GM18951 (cell line): ENCODE data around the gene C3orf52.

Experiments
- POLR2A ChIP-seq: IDR thresholded peaks from 4 replicates; pipeline ENCODE4 v1.6.1; 2011; ENCODE audit warnings: mild to moderate bottlenecking; ENCODE audit not compliant: insufficient read length, insufficient read depth; ENCODE audit errors: extremely low read depth
- in situ Hi-C: fragments of 300-500 bp; cut with MboI; formaldehyde crosslinking; loops from one replicate; pipeline ENCODE4 v1.12.0; 2022; ENCODE audit warnings: low sequenced_read_pairs, mixed read lengths, inconsistent platforms; ENCODE audit not compliant: unreplicated experiment

C3orf52 gene

DNA sequence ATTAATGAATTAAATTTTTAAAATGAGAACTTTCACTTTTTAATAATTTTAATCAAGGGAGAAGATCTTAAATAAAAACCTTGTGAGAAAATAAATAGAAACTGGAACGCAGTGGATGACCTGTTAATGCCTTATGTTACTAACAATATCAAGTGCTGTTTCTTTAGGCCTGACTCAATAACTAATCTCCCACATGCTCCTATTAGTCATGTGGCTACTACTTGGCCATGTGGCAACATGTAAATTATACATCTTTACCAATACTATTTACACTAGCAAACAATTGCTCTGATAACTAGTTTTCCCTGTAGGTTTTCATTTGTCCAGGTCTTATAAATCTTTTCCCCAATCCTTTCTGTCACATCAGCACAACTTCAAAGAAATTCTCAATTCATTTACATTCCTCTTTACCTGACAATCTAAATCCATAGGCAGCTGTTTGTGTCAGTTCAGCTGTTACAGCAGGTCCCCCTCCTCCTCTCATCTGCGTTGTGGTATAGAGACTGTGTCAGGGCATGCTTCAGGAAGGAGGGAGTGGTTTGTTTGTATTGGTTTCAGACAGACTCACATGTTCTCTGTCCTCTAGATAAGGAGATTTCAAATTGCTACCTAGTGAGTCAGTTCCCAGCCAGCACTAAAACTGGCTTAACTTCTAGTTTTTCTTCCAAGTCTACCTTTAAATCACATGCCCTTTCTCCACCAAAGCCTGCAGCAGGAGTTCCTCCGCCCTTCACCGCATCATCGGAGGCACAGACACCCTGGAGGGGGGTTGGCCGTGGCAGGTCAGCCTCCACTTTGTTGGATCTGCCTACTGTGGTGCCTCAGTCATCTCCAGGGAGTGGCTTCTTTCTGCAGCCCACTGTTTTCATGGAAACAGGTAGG, 11.3 kb upstream of the C3orf52 start:
- in situ Hi-C loops, result no loop called here

DNA sequence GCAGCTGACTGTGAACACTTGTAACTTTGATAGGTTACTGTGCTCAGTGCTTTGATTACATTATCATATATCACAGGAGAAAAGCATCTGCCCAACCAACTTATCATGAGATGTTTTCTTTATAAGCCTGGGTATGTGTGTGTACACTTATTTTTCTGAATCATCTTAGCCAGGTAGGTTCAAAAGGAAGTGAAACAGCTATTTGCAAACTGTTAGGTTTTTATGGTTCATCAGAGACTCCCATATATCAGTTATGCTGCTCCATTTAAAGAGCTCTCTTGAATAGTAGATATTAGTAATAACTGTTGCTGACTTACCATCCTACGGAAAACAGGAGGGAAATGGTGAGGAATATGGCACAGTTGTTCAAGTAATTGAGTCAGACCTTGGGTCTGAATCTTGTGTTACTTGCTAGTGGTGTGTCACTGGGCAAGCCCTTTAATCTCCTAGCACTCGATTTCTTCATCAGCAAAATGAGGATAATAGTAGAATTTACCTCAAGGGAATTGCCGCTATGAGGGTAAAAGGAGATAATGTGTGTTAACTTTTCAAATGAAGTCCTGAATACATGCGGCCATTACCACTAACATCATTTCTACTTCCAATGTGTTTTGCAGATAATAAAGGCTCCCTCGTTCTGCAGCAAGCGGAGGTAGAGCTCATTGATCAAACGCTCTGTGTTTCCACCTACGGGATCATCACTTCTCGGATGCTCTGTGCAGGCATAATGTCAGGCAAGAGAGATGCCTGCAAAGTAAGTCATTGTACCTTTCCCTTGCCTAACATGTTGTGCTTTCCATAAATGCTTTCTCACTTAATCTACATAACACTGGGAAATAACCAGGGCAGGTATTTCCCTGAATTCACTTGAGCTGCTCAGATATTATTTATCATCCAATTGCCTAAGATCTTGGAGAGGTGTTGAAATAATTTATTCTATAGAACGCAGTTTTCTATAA, 7.8 kb upstream of the C3orf52 start:
- no peak for TF ChIP-seq POLR2A
- in situ Hi-C loops, result no loop called here

More for the DNA sequence above, 11.3 kb upstream of the C3orf52 start:
- no peak for TF ChIP-seq POLR2A

DNA sequence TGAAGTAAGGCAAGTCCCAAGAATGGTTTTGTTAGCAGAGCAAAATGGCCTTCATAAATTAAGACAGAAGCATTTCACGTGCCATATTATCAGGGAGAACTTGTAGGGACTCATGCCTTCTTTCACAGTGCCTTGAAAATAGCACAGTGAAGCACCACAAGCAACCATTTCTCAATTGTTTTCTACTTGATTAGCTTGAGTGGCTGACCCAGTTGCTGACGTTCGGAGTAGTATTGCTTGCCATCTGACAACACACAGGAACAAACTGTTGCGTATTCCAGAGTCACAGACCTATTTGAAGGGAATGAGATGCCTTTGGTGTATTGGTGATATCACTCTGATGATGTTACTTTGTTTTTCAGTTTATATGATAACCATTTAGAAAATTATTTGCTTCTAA, 3.0 kb upstream of the C3orf52 start:
- in situ Hi-C loops, result no loop called here
- no peak for TF ChIP-seq POLR2A

DNA sequence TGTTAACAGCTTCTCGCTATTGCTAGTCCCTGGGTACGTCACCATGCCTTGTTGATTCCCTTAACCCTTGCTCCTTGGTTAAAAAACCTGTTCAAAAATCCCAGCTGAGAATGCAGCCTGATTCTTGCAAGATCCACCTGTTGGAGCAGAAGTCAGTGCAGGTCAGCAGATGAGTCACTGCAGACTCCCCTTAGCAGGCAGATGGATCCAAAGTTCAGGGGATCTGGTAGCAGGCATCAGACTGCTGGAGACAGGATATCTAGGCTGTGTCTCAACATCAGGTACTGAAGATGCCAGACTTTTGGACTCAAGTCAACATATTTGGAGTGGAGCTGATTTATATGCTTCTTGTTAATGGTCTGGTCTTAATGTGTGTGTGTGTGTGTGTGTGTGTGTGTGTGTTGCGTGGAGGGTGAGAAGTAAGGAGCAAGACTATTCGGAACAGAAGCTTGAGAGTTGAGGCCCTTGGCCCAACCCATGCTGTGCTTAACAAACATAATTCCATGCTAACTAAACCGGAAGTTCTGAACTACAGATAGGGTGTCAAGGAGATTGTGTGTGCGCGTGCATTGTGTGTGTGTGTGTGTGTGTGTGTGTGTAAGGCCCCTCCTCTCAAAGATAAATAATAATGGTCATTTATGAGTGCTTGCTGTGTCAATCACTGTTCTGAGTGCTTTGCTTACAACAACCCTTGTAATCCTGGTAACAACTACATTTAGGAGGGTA, 1.0 kb upstream of the C3orf52 start:
- in situ Hi-C loops, result no loop called here
- TF ChIP-seq POLR2A, result no peak

DNA sequence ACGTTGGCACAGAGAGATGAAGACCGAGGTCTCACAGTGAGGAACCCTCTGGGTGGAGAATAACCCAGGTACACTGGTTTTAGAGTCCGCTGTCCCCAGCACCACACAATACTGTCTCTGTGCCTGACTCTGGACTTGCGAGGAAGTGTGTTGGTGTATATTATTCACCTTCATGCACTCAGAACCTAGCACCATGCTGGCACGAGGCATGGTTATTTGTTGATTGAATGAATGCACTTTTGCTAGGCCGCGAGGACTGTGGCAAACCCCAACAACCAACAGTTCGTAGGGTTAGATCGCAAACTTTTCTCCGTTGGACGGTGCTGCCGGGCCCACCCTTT, 484 bp upstream of the C3orf52 start:
- TF ChIP-seq POLR2A, result no peak
- in situ Hi-C loops, result no loop called here

DNA sequence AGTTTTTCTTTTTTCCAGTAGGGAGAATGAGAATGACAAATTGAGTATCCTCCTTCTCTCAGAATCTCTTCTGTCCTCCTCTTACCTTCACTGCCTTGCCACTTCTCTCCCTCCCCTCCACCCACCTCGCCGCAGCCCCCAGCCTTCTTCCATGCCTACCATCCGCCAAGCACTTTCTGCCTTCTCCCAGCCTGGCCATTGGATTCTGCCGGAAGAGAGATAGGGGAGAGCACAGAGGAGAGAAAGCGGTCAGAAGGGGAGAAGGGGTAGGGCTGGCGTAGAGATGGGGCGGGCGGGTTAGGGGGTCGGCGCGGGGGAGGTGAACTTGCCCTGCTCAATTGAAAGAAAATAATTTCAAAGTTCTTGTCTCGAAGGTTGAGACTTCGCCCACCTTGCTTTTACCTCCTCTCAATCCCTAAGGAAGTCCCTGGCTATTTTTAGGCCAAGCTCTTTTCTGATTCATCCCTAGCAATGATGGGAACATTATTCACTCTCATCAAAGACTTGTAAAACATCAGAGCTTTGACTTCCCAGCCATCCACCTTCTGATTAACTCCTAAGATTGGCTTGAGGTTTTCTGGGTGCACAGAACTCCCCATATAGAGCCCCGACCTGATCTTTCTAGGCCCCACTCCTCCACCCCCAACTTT, 811 bp downstream of the C3orf52 start:
- no peak for TF ChIP-seq POLR2A
- in situ Hi-C loops, result no loop called here

DNA sequence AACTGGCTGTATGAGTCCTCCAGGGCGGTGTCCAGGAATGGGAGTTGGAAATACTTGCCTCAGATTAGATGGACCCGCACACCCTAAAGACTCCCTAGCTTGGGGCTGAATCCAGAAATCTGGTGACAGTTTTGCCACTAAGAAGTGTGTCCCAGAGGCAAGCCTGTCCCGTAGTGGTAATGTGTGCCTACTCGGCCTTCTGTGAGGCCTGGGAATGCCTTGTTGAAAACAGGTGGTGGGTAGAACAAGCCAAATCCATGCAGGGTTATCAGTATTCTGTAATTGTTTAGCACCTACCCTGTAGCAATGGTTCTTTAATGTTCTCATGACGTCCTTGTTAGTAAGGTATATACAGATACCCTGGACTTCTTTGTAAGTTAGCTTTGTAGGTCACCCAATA, 1.6 kb downstream of the C3orf52 start:
- in situ Hi-C loops, result no loop called here
- TF ChIP-seq POLR2A, result no peak

DNA sequence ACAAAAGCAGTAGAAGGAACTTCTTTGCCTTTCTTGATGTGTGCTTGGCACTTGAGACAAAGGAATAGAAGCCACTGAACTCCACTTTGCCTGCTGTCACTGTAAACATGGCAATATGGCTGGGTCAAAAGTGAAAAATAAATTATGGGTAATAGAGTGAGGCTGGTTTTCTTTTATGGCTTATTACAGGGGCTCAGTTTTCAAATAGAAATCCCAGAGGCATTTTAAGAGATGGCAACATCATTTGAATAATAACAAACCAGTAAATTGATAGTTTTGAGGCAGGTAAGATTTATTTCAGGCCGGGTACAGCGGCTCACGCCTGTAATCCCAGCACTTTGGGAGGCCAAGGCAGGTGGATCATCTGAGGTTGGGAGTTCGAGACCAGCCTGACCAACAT, 2.8 kb downstream of the C3orf52 start:
- TF ChIP-seq POLR2A, result no peak
- in situ Hi-C loops, result no loop called here

DNA sequence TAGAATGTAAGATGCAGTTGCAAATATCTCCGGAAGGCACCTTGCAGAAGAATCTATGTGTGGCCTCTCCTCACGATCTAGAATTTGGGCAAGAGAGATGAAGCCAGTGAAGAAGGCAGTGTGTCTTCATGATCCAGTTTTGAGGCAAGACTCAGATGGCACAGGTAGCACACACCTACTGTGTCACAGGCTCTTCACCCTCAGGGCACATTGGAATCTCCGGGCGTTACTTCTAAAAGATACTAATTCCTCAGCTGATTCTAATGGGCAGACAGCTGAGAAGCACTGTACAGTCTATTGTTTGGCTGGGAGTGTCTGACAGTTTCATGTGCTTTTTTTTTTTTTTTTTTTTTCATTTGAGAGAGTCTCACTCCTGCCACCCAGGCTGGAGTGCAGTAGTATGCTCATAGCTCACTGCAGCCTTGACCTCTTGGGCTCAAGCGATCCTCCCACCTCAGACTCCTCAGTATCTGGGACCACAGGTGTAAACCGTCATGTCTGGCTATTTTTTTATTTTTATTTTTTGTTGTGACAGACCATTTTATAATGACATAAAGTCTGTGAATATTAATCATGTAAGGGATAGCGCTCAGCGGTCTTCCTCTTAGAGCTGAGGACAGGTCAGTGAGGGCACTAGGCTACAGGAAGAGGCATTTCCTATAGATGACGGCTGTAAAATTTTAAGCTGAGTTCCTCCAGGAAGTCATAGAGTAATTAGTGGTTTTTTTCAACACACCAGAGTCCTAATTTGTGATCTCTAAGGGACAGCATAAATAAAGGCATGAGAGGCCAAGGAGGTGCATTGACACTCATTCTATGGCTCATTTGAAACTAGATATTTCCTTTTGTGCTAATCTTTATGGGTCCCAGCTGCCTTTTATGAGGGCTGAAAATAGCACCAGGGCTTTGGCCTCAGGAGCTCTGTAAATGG, 4.0 kb downstream of the C3orf52 start:
- in situ Hi-C loops, result no loop called here
- no peak for TF ChIP-seq POLR2A

DNA sequence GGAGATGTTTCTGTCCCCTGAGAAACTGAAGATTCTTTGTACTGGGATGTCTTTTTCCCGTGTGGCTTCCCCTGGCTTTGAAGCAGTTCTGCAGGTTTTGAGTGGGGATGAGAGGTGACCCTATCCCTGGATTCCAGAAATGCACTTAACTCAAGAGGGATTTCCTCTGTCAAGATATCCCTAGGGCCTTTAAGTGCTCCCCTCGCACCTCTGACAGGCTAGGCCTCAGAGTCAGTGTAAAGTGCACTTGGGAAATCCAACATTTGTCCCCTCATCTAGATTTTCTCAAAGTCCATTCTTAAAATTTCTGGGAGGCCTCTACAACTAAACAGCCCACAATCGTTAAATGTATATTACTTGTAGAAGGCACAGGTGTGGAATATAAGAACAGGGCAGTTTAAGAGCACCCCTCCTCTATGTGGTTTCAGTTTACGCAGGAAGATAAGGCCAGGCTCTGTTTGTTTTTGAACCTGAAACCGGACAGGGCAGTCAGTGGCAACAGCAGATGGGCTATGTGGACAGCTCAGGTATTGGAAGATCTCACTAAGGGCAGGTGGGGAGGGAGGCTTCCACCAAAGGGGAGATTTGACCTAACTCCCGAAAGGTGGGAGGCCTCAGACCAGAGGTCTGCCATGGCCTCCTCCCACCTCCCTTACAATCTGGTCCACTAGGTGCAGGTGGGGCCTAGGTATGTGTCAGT, 4.8 kb downstream of the C3orf52 start:
- in situ Hi-C loops, result no loop called here
- TF ChIP-seq POLR2A, result no peak

DNA sequence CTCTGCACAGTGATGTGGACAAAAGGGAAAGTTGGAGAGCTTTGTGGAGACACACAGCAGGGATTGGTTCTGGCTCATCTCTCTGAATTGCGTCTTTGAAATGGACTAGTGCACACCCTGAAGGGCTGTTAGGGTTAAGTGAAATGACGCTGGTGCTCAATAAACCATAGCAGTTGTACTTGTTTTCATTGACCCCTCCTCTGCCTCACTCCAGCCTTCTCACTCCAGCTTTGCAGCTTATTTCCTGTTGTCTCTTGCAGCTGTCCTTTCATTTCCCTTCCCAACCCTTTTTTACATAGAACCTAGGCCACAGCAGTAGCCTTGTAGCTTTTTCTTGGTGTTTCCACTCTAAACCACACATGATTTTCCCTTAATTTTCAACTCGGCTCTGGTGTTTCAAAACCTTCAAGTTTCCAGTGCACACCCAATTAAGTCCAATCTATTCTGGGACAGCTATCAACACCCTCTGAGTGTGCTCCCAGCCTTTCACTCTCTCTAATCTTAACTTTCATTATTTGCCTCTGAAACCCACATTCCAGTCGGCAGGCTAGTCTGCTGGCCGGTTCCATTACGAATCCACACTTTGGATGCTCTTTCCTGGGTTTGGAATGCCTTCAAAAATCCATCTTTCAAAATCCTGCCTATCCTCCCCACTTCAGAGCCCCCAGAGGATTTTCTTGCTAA, 6.4 kb downstream of the C3orf52 start:
- in situ Hi-C loops, result no loop called here
- TF ChIP-seq POLR2A, result no peak
